ENCODE data around the gene CHST4.

- TF ChIP-seq CTCF (conservative IDR thresholded peaks at IDR 0.05; ENCODE audit: low read depth, low read length) (no peak), USF2 (IDR thresholded peaks at IDR 0.05; ENCODE audit: low read depth, low read length) (no peak)
Measured at GRCh38 chr16:71567931-71568330, 41.7 kb downstream of the CHST4 start.

Data from IMR-90 (cell line).